Spleen (tissue), 7 donors: Measurements from ENCODE around the gene MSI2.

Experiments
- POLR2AphosphoS5 ChIP-seq, 3 donors: sonication (generic); formaldehyde crosslinking; IDR thresholded peaks; one replicate each; pipeline ENCODE4 v1.5.1; 2017; ENCODE audit warnings: antibody characterized with exemption in 3 of 3
- TF ChIP-seq, protein P1 (sequence below), 11 experiments: fragments of 200-600 bp in 7 of 11; fragments of 450-650 bp in 4 of 11; sonication (generic) in 4 of 11; IDR thresholded peaks in 8 of 11; conservative IDR thresholded peaks in 3 of 11; 1 replicate in 7 of 11; 2 replicates in 4 of 11; pipeline versions ENCODE4 v1.4.0 to v1.8.0; 2016 to 2021; ENCODE audit warnings: antibody characterized with exemption in 11 of 11, inconsistent platforms in 4 of 11, mild to moderate bottlenecking in 1 of 11
- donor health status: DM: no; HTN: no; CAD: no; lungs with moderate emphysema.
- donor health status: DM: no; HTN: no; CAD: no.
- donor health status: DM: no; HTN: no; CAD: no.

DNA sequence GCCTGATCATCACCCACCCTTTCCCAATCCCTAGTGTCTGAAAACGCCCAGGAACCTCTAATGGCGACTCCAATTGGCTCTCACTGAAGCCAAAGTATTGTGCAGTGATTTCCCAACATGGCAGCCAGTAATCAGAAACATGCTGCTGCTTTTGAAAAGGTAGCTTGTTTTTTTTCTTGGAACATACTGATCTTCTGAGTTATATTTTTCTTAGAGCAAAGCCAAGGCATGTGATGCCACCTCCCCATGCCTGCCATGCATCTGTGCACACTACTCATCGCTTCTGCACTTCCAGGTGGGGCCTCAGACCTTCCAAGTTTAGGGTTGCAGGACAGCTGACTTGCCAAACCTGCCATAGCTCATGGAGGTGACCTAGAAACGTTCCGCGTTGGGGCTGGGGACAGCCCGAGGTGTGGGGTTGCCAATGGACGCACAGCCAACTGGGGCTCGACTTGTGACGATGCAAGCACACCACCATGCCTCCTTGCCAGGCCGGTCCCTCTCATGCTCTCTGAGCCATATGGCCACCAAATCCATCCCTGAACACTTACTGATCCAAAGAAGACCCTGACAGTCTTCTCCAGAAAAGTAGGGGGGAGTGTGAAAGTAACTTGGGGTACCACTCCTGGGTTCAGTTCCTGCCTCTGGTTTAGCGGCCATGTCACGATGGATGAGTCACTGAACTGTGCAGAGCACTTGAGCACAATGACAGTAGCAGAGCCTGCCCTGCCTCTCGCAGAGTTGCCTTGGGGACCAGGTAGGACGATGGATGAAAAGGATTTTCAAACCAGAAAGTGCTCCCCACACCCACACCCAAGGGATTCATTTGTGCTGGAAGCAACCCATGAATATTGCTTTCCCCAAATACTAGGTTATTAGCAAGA, 333.1 kb downstream of the MSI2 start:
- no peak for TF ChIP-seq POLR2AphosphoS5 (IDR thresholded peaks at IDR 0.05)
- TF ChIP-seq, protein P1, sequence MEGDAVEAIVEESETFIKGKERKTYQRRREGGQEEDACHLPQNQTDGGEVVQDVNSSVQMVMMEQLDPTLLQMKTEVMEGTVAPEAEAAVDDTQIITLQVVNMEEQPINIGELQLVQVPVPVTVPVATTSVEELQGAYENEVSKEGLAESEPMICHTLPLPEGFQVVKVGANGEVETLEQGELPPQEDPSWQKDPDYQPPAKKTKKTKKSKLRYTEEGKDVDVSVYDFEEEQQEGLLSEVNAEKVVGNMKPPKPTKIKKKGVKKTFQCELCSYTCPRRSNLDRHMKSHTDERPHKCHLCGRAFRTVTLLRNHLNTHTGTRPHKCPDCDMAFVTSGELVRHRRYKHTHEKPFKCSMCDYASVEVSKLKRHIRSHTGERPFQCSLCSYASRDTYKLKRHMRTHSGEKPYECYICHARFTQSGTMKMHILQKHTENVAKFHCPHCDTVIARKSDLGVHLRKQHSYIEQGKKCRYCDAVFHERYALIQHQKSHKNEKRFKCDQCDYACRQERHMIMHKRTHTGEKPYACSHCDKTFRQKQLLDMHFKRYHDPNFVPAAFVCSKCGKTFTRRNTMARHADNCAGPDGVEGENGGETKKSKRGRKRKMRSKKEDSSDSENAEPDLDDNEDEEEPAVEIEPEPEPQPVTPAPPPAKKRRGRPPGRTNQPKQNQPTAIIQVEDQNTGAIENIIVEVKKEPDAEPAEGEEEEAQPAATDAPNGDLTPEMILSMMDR (IDR thresholded peaks at IDR 0.05 in 8 of 11, conservative IDR thresholded peaks at IDR 0.05 in 3 of 11), result no peak
